ENCODE measurements around the gene KIFAP3. TPM values are rescaled to one million over a fixed set of nuclear protein-coding genes. Genes with fewer than 3 reads are reported as not detected.

Gene KIFAP3
- polyA plus RNA-seq, 3 donors: 2.1 to 4.7 (median 2.2) TPM

GRCh38 chr1:169901115-169901514 lies 173.4 kb downstream of the KIFAP3 start:
- H3K4me1 ChIP-seq (ENCODE audit: control insufficient read depth in 1 of 2, insufficient read depth in 2 of 2, low read length in 2 of 2): peaks cover 7 to 11% of the 10 kb centered on the region in 2 donors
- Mint-ChIP-seq H3K27ac (no peak overlapping the region), H3K4me3 (no peak overlapping the region), H3K36me3 (no peaks in the 10 kb centered on the region), H3K27me3 (ENCODE audit: low read depth in 3 of 3) (peaks cover 13 to 26% (median 17%) of the 10 kb centered on the region in 3 donors), H3K4me1 (peaks cover 16% of the 10 kb centered on the region), H3K9me3 (peaks cover 0 to 14% (median 2%) of the 10 kb centered on the region in 7 donors)
- H3K4me3 ChIP-seq (replicated peaks in 1 of 3; ENCODE audit: low read depth in 2 of 3, low read length in 3 of 3): no peak overlapping the region
- H3K79me2 ChIP-seq (ENCODE audit: insufficient read depth, low read length): no peaks in the 10 kb centered on the region
- no peaks in the 10 kb centered on the region for H3K36me3 ChIP-seq (replicated peaks in 1 of 2; ENCODE audit: control insufficient read depth in 1 of 2, insufficient read depth in 2 of 2, low read length in 2 of 2)
- no peak overlapping the region for H3K4me2 ChIP-seq (replicated peaks; ENCODE audit: extremely low read depth, low read length, poor library complexity, severe bottlenecking)
- no peak overlapping the region for H2AFZ ChIP-seq (ENCODE audit: insufficient read depth, low read depth, low read length, poor library complexity, severe bottlenecking)
- H3K9ac ChIP-seq (ENCODE audit: insufficient read depth, low read length, poor library complexity, severe bottlenecking): no peak overlapping the region
- H3K27me3 ChIP-seq (ENCODE audit: control insufficient read depth in 2 of 2, insufficient read depth in 2 of 2, low read length in 2 of 2): peaks cover 6% of the 10 kb centered on the region in 2 donors
- DNase-seq: no peak
- no peaks in the 10 kb centered on the region for H4K20me1 ChIP-seq (ENCODE audit: insufficient read depth, low read length)
- intact Hi-C loops (cut with micrococcal nuclease): no loop called here
- no peak for TF ChIP-seq CTCF (IDR thresholded peaks at IDR 0.05)
- H3K27ac ChIP-seq (ENCODE audit: low read depth in 1 of 2, low read length in 2 of 2): no peak overlapping the region
- no peaks in the 10 kb centered on the region for H3K9me3 ChIP-seq (replicated peaks in 1 of 2; ENCODE audit: control insufficient read depth in 1 of 2, insufficient read depth in 1 of 2, low read length in 2 of 2)

- H3K4me1 Mint-ChIP-seq: peaks cover 21% of the 10 kb centered on the region
- H3K9me3 Mint-ChIP-seq: peaks cover 0 to 8% (median 2%) of the 10 kb centered on the region in 7 donors
- no peak overlapping the region for H3K27ac Mint-ChIP-seq
- H3K27me3 Mint-ChIP-seq (ENCODE audit: low read depth in 3 of 3): peaks cover 13 to 27% (median 17%) of the 10 kb centered on the region in 3 donors
- TF ChIP-seq CTCF (IDR thresholded peaks at IDR 0.05): no peak
- Histone ChIP-seq H3K9me3 (replicated peaks in 1 of 2; ENCODE audit: control insufficient read depth in 1 of 2, insufficient read depth in 1 of 2, low read length in 2 of 2) (no peaks in the 10 kb centered on the region), H3K36me3 (replicated peaks in 1 of 2; ENCODE audit: control insufficient read depth in 1 of 2, insufficient read depth in 2 of 2, low read length in 2 of 2) (no peaks in the 10 kb centered on the region), H2AFZ (ENCODE audit: insufficient read depth, low read depth, low read length, poor library complexity, severe bottlenecking) (no peak overlapping the region), H3K4me3 (replicated peaks in 1 of 3; ENCODE audit: low read depth in 2 of 3, low read length in 3 of 3) (no peak overlapping the region), H3K4me1 (ENCODE audit: control insufficient read depth in 1 of 2, insufficient read depth in 2 of 2, low read length in 2 of 2) (peaks cover 7 to 17% of the 10 kb centered on the region in 2 donors), H3K4me2 (replicated peaks; ENCODE audit: extremely low read depth, low read length, poor library complexity, severe bottlenecking) (no peak overlapping the region), H3K9ac (ENCODE audit: insufficient read depth, low read length, poor library complexity, severe bottlenecking) (no peak overlapping the region), H3K27me3 (ENCODE audit: control insufficient read depth in 2 of 2, insufficient read depth in 2 of 2, low read length in 2 of 2) (peaks cover 6% of the 10 kb centered on the region in 2 donors), H3K27ac (ENCODE audit: low read depth in 1 of 2, low read length in 2 of 2) (no peak overlapping the region), H4K20me1 (ENCODE audit: insufficient read depth, low read length) (no peaks in the 10 kb centered on the region), H3K79me2 (ENCODE audit: insufficient read depth, low read length) (no peaks in the 10 kb centered on the region)
- no peak for DNase-seq
- H3K36me3 Mint-ChIP-seq: no peaks in the 10 kb centered on the region
- intact Hi-C loops (cut with micrococcal nuclease): no loop called here
- no peak overlapping the region for H3K4me3 Mint-ChIP-seq
Measured at GRCh38 chr1:169900571-169900970, 173.9 kb downstream of the KIFAP3 start.
